SK-N-SH treated with all-trans-retinoic acid at 6 μM for 48 hours (cell line): Measurements from ENCODE around the gene KCNH1.

Experiments
- ATAC-seq: fragments of 200-7000 bp; cut with Tn5 transposase; 3 replicates; pipeline ENCODE4 v1.9.1; 2020; ENCODE audit warnings: mild to moderate bottlenecking, moderate library complexity
- ARNTL ChIP-seq: fragments of 450-650 bp; formaldehyde crosslinking; IDR thresholded peaks from 2 replicates; pipeline ENCODE4 v1.5.0; 2020; ENCODE audit warnings: low read depth, mild to moderate bottlenecking, moderate library complexity, borderline replicate concordance
- BACH2 ChIP-seq: fragments of 250-450 bp; sonication (Bioruptor Pico); IDR thresholded peaks from 2 replicates; pipeline ENCODE4 v1.9.0; 2021; ENCODE audit warnings: mild to moderate bottlenecking, borderline replicate concordance
- CREB5 ChIP-seq: fragments of 250-450 bp; sonication (Bioruptor Pico); IDR thresholded peaks from 2 replicates; pipeline ENCODE4 v1.5.1; 2020; ENCODE audit warnings: low read depth, mild to moderate bottlenecking, moderate library complexity
- CSDC2 ChIP-seq: fragments of 250-450 bp; sonication (Bioruptor Pico); IDR thresholded peaks from 2 replicates; pipeline ENCODE4 v1.5.0; 2020; ENCODE audit warnings: mild to moderate bottlenecking, moderate library complexity
- CSRNP3 ChIP-seq: fragments of 250-450 bp; sonication (Bioruptor Pico); IDR thresholded peaks from 2 replicates; pipeline ENCODE4 v1.5.1; 2021; ENCODE audit warnings: mild to moderate bottlenecking, moderate library complexity
- ESRRG ChIP-seq: fragments of 250-450 bp; sonication (Bioruptor Pico); IDR thresholded peaks from 2 replicates; pipeline ENCODE4 v1.6.1; 2021; ENCODE audit warnings: mild to moderate bottlenecking
- ISL1 ChIP-seq: fragments of 250-450 bp; sonication (Bioruptor Pico); IDR thresholded peaks from 2 replicates; pipeline ENCODE4 v2.1.2; 2022; ENCODE audit warnings: mild to moderate bottlenecking, moderate library complexity
- OSR1 ChIP-seq: fragments of 250-450 bp; sonication (Bioruptor Pico); IDR thresholded peaks from 2 replicates; pipeline ENCODE4 v1.8.0; 2022; ENCODE audit warnings: moderate library complexity, mild to moderate bottlenecking, inconsistent platforms
- PATZ1 ChIP-seq: fragments of 250-450 bp; sonication (Bioruptor Pico); IDR thresholded peaks from 2 replicates; pipeline ENCODE4 v1.8.0; 2020; ENCODE audit warnings: mild to moderate bottlenecking, moderate library complexity, borderline replicate concordance
- PPARA ChIP-seq: fragments of 250-450 bp; sonication (Bioruptor Pico); IDR thresholded peaks from 2 replicates; pipeline ENCODE4 v1.5.0; 2020; ENCODE audit warnings: mild to moderate bottlenecking, borderline replicate concordance
- RARB ChIP-seq: fragments of 250-450 bp; sonication (Bioruptor Pico); IDR thresholded peaks from 2 replicates; pipeline ENCODE4 v1.8.0; 2021; ENCODE audit warnings: mild to moderate bottlenecking, moderate library complexity
- SNAI2 ChIP-seq: fragments of 250-450 bp; sonication (Bioruptor Pico); IDR thresholded peaks from 2 replicates; pipeline ENCODE4 v1.5.0; 2020; ENCODE audit warnings: mild to moderate bottlenecking, moderate library complexity
- TCF4 ChIP-seq: fragments of 250-450 bp; sonication (Bioruptor Pico); IDR thresholded peaks from 2 replicates; pipeline ENCODE4 v1.8.0; 2021; ENCODE audit warnings: mild to moderate bottlenecking, moderate library complexity, borderline replicate concordance
- TOX ChIP-seq: fragments of 250-450 bp; sonication (Bioruptor Pico); IDR thresholded peaks from 2 replicates; pipeline ENCODE4 v1.8.0; 2021; ENCODE audit warnings: mild to moderate bottlenecking, moderate library complexity, borderline replicate concordance
- ZC3H10 ChIP-seq: fragments of 250-450 bp; sonication (Bioruptor Pico); IDR thresholded peaks from 2 replicates; pipeline ENCODE4 v1.5.1; 2021; ENCODE audit warnings: mild to moderate bottlenecking, moderate library complexity
- ZFP3 ChIP-seq: fragments of 250-450 bp; sonication (Bioruptor Pico); IDR thresholded peaks from 2 replicates; pipeline ENCODE4 v1.5.0; 2020; ENCODE audit warnings: mild to moderate bottlenecking, moderate library complexity
- ZFP30 ChIP-seq: fragments of 450-650 bp; formaldehyde crosslinking; IDR thresholded peaks from 2 replicates; pipeline ENCODE4 v1.5.0; 2022; ENCODE audit warnings: mild to moderate bottlenecking, moderate library complexity
- ZNF565 ChIP-seq: fragments of 450-650 bp; formaldehyde crosslinking; conservative IDR thresholded peaks from 2 replicates; pipeline ENCODE4 v1.5.0; 2020; ENCODE audit warnings: low read depth, mild to moderate bottlenecking, moderate library complexity
- ZNF70 ChIP-seq: fragments of 450-650 bp; formaldehyde crosslinking; IDR thresholded peaks from 2 replicates; pipeline ENCODE4 v1.5.0; 2020; ENCODE audit warnings: mild to moderate bottlenecking, moderate library complexity
- ZNF8 ChIP-seq: fragments of 450-650 bp; formaldehyde crosslinking; IDR thresholded peaks from 2 replicates; pipeline ENCODE4 v1.5.0; 2020; ENCODE audit warnings: mild to moderate bottlenecking, moderate library complexity
- TF ChIP-seq, protein P1 (sequence below): fragments of 250-450 bp; sonication (Bioruptor Pico); IDR thresholded peaks from 2 replicates; pipeline ENCODE4 v1.8.0; 2021; ENCODE audit warnings: low read depth, mild to moderate bottlenecking, moderate library complexity, borderline replicate concordance
- TF ChIP-seq, protein P2 (sequence below): fragments of 250-450 bp; sonication (Bioruptor Pico); IDR thresholded peaks from 2 replicates; pipeline ENCODE4 v1.5.0; 2020; ENCODE audit warnings: mild to moderate bottlenecking, moderate library complexity

The KCNH1 gene

DNA sequence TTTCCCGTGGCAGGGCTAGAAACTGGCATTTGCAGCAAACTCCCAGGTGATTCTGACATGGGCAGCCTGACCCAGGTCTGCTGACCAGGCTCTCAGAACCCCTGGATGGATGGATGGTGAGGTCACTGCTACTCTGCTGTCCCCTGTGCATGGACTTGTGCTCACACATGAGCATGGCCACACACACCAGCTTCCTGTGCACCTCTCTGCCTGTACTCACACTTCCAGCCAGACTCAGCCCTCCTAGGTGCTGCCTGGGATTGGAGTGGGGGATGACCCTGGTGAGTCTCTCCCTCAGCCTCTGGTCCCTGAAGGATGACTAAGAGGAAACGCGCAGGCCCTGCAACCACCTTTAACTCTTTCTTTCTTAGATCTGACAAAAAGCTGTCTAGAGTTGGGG, 444.1 kb downstream of the KCNH1 start (continued):
- TF ChIP-seq ARNTL (CRISPR knock-in tag) = no peak
- no peak for TF ChIP-seq ZNF565 (CRISPR knock-in tag)
- TF ChIP-seq CSDC2 (CRISPR knock-in tag) = no peak
- TF ChIP-seq ESRRG = no peak

GRCh38 chr1:210688512-210689234, 445.3 kb downstream of the KCNH1 start:
- TF ChIP-seq CSDC2 (CRISPR knock-in tag) (no peak), TOX (CRISPR knock-in tag) (no peak), CREB5 (CRISPR knock-in tag) (no peak), ZFP3 (CRISPR knock-in tag) (no peak), ZC3H10 (CRISPR knock-in tag) (no peak), PATZ1 (CRISPR knock-in tag) (no peak), ISL1 (CRISPR knock-in tag) (no peak), ZNF8 (no peak), BACH2 (CRISPR knock-in tag) (no peak), PPARA (CRISPR knock-in tag) (no peak), ZNF70 (CRISPR knock-in tag) (no peak), OSR1 (no peak), RARB (CRISPR knock-in tag) (no peak), TCF4 (CRISPR knock-in tag) (no peak), ARNTL (CRISPR knock-in tag) (no peak), CSRNP3 (CRISPR knock-in tag) (no peak), ZFP30 (CRISPR knock-in tag) (no peak)
- TF ChIP-seq, protein P1, sequence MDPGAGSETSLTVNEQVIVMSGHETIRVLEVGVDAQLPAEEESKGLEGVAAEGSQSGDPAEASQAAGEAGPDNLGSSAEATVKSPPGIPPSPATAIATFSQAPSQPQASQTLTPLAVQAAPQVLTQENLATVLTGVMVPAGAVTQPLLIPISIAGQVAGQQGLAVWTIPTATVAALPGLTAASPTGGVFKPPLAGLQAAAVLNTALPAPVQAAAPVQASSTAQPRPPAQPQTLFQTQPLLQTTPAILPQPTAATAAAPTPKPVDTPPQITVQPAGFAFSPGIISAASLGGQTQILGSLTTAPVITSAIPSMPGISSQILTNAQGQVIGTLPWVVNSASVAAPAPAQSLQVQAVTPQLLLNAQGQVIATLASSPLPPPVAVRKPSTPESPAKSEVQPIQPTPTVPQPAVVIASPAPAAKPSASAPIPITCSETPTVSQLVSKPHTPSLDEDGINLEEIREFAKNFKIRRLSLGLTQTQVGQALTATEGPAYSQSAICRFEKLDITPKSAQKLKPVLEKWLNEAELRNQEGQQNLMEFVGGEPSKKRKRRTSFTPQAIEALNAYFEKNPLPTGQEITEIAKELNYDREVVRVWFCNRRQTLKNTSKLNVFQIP (CRISPR knock-in tag) = no peak
- TF ChIP-seq, protein P2, sequence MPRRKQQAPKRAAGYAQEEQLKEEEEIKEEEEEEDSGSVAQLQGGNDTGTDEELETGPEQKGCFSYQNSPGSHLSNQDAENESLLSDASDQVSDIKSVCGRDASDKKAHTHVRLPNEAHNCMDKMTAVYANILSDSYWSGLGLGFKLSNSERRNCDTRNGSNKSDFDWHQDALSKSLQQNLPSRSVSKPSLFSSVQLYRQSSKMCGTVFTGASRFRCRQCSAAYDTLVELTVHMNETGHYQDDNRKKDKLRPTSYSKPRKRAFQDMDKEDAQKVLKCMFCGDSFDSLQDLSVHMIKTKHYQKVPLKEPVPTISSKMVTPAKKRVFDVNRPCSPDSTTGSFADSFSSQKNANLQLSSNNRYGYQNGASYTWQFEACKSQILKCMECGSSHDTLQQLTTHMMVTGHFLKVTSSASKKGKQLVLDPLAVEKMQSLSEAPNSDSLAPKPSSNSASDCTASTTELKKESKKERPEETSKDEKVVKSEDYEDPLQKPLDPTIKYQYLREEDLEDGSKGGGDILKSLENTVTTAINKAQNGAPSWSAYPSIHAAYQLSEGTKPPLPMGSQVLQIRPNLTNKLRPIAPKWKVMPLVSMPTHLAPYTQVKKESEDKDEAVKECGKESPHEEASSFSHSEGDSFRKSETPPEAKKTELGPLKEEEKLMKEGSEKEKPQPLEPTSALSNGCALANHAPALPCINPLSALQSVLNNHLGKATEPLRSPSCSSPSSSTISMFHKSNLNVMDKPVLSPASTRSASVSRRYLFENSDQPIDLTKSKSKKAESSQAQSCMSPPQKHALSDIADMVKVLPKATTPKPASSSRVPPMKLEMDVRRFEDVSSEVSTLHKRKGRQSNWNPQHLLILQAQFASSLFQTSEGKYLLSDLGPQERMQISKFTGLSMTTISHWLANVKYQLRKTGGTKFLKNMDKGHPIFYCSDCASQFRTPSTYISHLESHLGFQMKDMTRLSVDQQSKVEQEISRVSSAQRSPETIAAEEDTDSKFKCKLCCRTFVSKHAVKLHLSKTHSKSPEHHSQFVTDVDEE = no peak
- ATAC-seq = peak; percentile 13

DNA sequence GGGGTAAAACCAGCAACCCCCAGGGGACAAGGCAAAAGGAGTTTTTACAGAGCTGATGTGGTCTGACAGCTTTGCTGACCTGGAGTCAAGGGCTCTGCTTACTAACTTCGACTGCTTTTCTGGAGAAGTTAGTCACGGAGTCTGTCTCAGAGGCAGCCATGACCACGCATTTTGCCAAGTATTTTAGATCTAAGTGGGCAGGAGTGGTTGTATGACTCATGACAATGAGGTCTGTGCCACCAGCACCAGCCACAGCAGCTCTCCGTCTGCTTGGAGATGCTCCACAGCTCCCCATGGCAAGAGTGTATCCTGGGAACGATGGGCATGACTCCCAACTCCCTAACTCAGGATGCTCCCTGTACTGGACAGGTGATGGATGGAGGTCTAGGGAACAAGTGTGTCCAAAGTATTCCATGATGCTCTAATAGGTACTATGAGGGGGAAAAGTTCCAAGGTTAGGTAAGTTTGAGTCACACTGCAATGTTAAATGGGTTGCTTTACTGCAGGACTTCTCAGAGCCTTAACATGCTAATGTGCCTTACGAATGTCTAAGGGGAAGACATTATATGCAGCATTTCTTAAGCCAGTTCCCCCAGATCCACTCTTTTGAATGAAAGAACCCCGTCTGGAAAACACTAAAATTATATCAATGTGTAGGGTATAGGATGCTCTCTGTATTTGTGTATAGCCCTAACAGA, 446.2 kb downstream of the KCNH1 start:
- peak; percentile 64 for ATAC-seq
- TF ChIP-seq CSRNP3 (CRISPR knock-in tag) = no peak
- TF ChIP-seq CREB5 (CRISPR knock-in tag) = no peak
- TF ChIP-seq, protein P1 (CRISPR knock-in tag) = no peak
- no peak for TF ChIP-seq ZFP30 (CRISPR knock-in tag)
- no peak for TF ChIP-seq CSDC2 (CRISPR knock-in tag)
- no peak for TF ChIP-seq ISL1 (CRISPR knock-in tag)
- no peak for TF ChIP-seq BACH2 (CRISPR knock-in tag)
- no peak for TF ChIP-seq TCF4 (CRISPR knock-in tag)
- TF ChIP-seq ZFP3 (CRISPR knock-in tag) = no peak
- TF ChIP-seq ZC3H10 (CRISPR knock-in tag) = no peak
- no peak for TF ChIP-seq SNAI2 (CRISPR knock-in tag)
